ENCODE data around the gene ZNF804B. TPM values are rescaled to one million over a fixed set of nuclear protein-coding genes. Genes with fewer than 3 reads are reported as not detected.

ZNF804B gene
- total RNA-seq, 2 donors from 2014 or later: not detected

GRCh38 chr7:89311886-89312285, 552.4 kb downstream of the ZNF804B start:
- Mint-ChIP-seq H3K36me3 (ENCODE audit: insufficient read depth in 2 of 2) (no peaks in the 10 kb centered on the region), H3K9me3 (peaks cover 2% of the 10 kb centered on the region in 2 donors), H3K27me3 (ENCODE audit: low read depth) (no peaks in the 10 kb centered on the region), H3K4me3 (no peak overlapping the region), H3K27ac (no peak overlapping the region), H3K4me1 (ENCODE audit: low read depth) (no peaks in the 10 kb centered on the region)
- DNase-seq (no peak), ATAC-seq (replicated peaks in 1 of 2) (no peak)

GRCh38 chr7:89312551-89312950, 553.1 kb downstream of the ZNF804B start:
- ATAC-seq (replicated peaks in 1 of 2): no peak
- Mint-ChIP-seq H3K27me3 (ENCODE audit: low read depth) (no peaks in the 10 kb centered on the region), H3K4me3 (no peak overlapping the region), H3K27ac (no peak overlapping the region), H3K4me1 (ENCODE audit: low read depth) (no peaks in the 10 kb centered on the region), H3K36me3 (ENCODE audit: insufficient read depth in 2 of 2) (no peaks in the 10 kb centered on the region), H3K9me3 (peaks cover 2% of the 10 kb centered on the region in 2 donors)
- no peak for DNase-seq

- Mint-ChIP-seq H3K9me3 (peaks cover 0 to 2% of the 10 kb centered on the region in 2 donors), H3K4me1 (ENCODE audit: low read depth) (no peaks in the 10 kb centered on the region)
- no peak for ATAC-seq (replicated peaks in 1 of 2)
Measured at GRCh38 chr7:89316584-89317251, 557.2 kb downstream of the ZNF804B start.

GRCh38 chr7:89332026-89332425, 572.5 kb downstream of the ZNF804B start:
- ATAC-seq (replicated peaks in 1 of 2): no peak
- H3K4me3 Mint-ChIP-seq: no peak overlapping the region
- H3K36me3 Mint-ChIP-seq (ENCODE audit: insufficient read depth in 2 of 2): no peaks in the 10 kb centered on the region
- no peak for DNase-seq
- no peaks in the 10 kb centered on the region for H3K27me3 Mint-ChIP-seq (ENCODE audit: low read depth)
- H3K9me3 Mint-ChIP-seq: peaks cover 0 to 2% of the 10 kb centered on the region in 2 donors
- H3K27ac Mint-ChIP-seq: no peak overlapping the region
- H3K4me1 Mint-ChIP-seq (ENCODE audit: low read depth): no peaks in the 10 kb centered on the region

More at GRCh38 chr7:89316584-89317251, 557.2 kb downstream of the ZNF804B start:
- Mint-ChIP-seq H3K27me3 (ENCODE audit: low read depth) (no peaks in the 10 kb centered on the region), H3K36me3 (ENCODE audit: insufficient read depth in 2 of 2) (no peaks in the 10 kb centered on the region), H3K4me3 (no peak overlapping the region), H3K27ac (no peak overlapping the region)
- no peak for DNase-seq

- no peaks in the 10 kb centered on the region for H3K27me3 Mint-ChIP-seq (ENCODE audit: low read depth)
Measured at GRCh38 chr7:89334797-89335196, 575.3 kb downstream of the ZNF804B start.

GRCh38 chr7:89335490-89335889, 576.0 kb downstream of the ZNF804B start:
- H3K27me3 Mint-ChIP-seq (ENCODE audit: low read depth): no peaks in the 10 kb centered on the region

More at GRCh38 chr7:89334797-89335196, 575.3 kb downstream of the ZNF804B start:
- Mint-ChIP-seq H3K27ac (no peak overlapping the region), H3K4me3 (no peak overlapping the region), H3K9me3 (peaks cover 0 to 2% of the 10 kb centered on the region in 2 donors), H3K36me3 (ENCODE audit: insufficient read depth in 2 of 2) (no peaks in the 10 kb centered on the region), H3K4me1 (ENCODE audit: low read depth) (no peaks in the 10 kb centered on the region)
- DNase-seq: no peak
- no peak for ATAC-seq (replicated peaks in 1 of 2)

GRCh38 chr7:89336121-89336520, 576.6 kb downstream of the ZNF804B start:
- H3K27me3 Mint-ChIP-seq (ENCODE audit: low read depth): no peaks in the 10 kb centered on the region
- ATAC-seq (replicated peaks in 1 of 2): no peak

More at GRCh38 chr7:89335490-89335889, 576.0 kb downstream of the ZNF804B start:
- no peaks in the 10 kb centered on the region for H3K4me1 Mint-ChIP-seq (ENCODE audit: low read depth)
- no peak overlapping the region for H3K4me3 Mint-ChIP-seq
- H3K27ac Mint-ChIP-seq: no peak overlapping the region
- no peak for DNase-seq
- no peaks in the 10 kb centered on the region for H3K36me3 Mint-ChIP-seq (ENCODE audit: insufficient read depth in 2 of 2)
- ATAC-seq (replicated peaks in 1 of 2): no peak
- peaks cover 0 to 2% of the 10 kb centered on the region in 2 donors for H3K9me3 Mint-ChIP-seq

GRCh38 chr7:89339748-89340147, 580.2 kb downstream of the ZNF804B start:
- H3K4me1 Mint-ChIP-seq (ENCODE audit: low read depth): no peaks in the 10 kb centered on the region
- H3K27me3 Mint-ChIP-seq (ENCODE audit: low read depth): no peaks in the 10 kb centered on the region
- no peak for ATAC-seq (replicated peaks in 1 of 2)
- H3K9me3 Mint-ChIP-seq: peaks cover 0 to 2% of the 10 kb centered on the region in 2 donors
- H3K4me3 Mint-ChIP-seq: no peak overlapping the region
- no peak overlapping the region for H3K27ac Mint-ChIP-seq
- DNase-seq: no peak
- H3K36me3 Mint-ChIP-seq (ENCODE audit: insufficient read depth in 2 of 2): no peaks in the 10 kb centered on the region

More at GRCh38 chr7:89336121-89336520, 576.6 kb downstream of the ZNF804B start:
- no peak overlapping the region for H3K27ac Mint-ChIP-seq
- peaks cover 0 to 2% of the 10 kb centered on the region in 2 donors for H3K9me3 Mint-ChIP-seq
- no peaks in the 10 kb centered on the region for H3K4me1 Mint-ChIP-seq (ENCODE audit: low read depth)
- H3K4me3 Mint-ChIP-seq: no peak overlapping the region
- no peaks in the 10 kb centered on the region for H3K36me3 Mint-ChIP-seq (ENCODE audit: insufficient read depth in 2 of 2)
- DNase-seq: no peak

- H3K36me3 Mint-ChIP-seq (ENCODE audit: insufficient read depth in 2 of 2): peaks cover 0 to 2% of the 10 kb centered on the region in 2 donors
- H3K9me3 Mint-ChIP-seq: no peaks in the 10 kb centered on the region
- H3K27ac Mint-ChIP-seq: no peak overlapping the region
- no peak overlapping the region for H3K4me3 Mint-ChIP-seq
- H3K4me1 Mint-ChIP-seq (ENCODE audit: low read depth): peaks cover 10% of the 10 kb centered on the region
- ATAC-seq (replicated peaks in 1 of 2): no peak
- DNase-seq: no peak
- H3K27me3 Mint-ChIP-seq (ENCODE audit: low read depth): no peaks in the 10 kb centered on the region
Measured at GRCh38 chr7:89357121-89357520, 597.6 kb downstream of the ZNF804B start.

- H3K9me3 Mint-ChIP-seq: peaks cover 0 to 3% of the 10 kb centered on the region in 2 donors
- no peaks in the 10 kb centered on the region for H3K4me1 Mint-ChIP-seq (ENCODE audit: low read depth)
- DNase-seq: no peak
- no peaks in the 10 kb centered on the region for H3K36me3 Mint-ChIP-seq (ENCODE audit: insufficient read depth in 2 of 2)
- no peak overlapping the region for H3K4me3 Mint-ChIP-seq
- no peaks in the 10 kb centered on the region for H3K27me3 Mint-ChIP-seq (ENCODE audit: low read depth)
- ATAC-seq (replicated peaks in 1 of 2): no peak
- no peak overlapping the region for H3K27ac Mint-ChIP-seq
Measured at GRCh38 chr7:89377219-89377618, 617.7 kb downstream of the ZNF804B start.

- no peak for ATAC-seq (replicated peaks in 1 of 2)
- H3K4me1 Mint-ChIP-seq (ENCODE audit: low read depth): no peaks in the 10 kb centered on the region
- no peaks in the 10 kb centered on the region for H3K27me3 Mint-ChIP-seq (ENCODE audit: low read depth)
Measured at GRCh38 chr7:89385411-89385810, 625.9 kb downstream of the ZNF804B start.

More at GRCh38 chr7:89385411-89385810, 625.9 kb downstream of the ZNF804B start:
- H3K27ac Mint-ChIP-seq: no peak overlapping the region
- DNase-seq: no peak
- H3K9me3 Mint-ChIP-seq: peaks cover 0 to 2% of the 10 kb centered on the region in 2 donors
- no peaks in the 10 kb centered on the region for H3K36me3 Mint-ChIP-seq (ENCODE audit: insufficient read depth in 2 of 2)
- H3K4me3 Mint-ChIP-seq: no peak overlapping the region

Measured in activated T-cell treated with anti-CD3 and anti-CD28 coated beads, Interleukin-2, amount 50 U/mL, for 72 hours (primary cell).